GM18873 (cell line): ENCODE measurements around the gene APRT.
"Not testable (repeated sequence)": the region's sequence is repeated elsewhere in the genome, so short reads cannot be mapped to it uniquely, and the experiment has no call there.

Experiments
- ATAC-seq: cut with Tn5 transposase; IDR thresholded peaks from one replicate; pipeline ENCODE4 v1.9.1; 2021; ENCODE audit warnings: mild to moderate bottlenecking, moderate library complexity, moderate number of reproducible peaks; ENCODE audit not compliant: unreplicated experiment, low FRiP score

Gene APRT

DNA sequence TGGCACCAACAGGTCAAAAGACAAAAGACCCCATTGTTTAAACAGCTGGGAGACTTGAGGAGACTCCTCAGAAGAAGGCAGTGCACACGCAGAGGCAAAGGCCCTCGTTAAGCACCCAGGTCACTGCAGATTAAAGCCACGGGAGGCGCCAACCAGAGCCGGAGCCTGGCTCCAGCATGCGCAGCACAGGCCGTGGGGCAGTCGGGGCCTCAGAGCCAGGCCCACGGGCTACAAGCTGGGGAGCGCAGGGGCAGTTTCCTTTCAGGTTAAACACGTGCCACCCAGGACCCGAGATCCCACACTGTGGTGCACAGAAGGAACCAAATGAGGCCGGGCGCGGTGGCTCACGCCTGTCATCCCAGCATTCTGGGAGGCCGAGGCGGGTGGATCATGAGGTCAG lies 35.9 kb downstream of the APRT start:
- no peak for ATAC-seq

DNA sequence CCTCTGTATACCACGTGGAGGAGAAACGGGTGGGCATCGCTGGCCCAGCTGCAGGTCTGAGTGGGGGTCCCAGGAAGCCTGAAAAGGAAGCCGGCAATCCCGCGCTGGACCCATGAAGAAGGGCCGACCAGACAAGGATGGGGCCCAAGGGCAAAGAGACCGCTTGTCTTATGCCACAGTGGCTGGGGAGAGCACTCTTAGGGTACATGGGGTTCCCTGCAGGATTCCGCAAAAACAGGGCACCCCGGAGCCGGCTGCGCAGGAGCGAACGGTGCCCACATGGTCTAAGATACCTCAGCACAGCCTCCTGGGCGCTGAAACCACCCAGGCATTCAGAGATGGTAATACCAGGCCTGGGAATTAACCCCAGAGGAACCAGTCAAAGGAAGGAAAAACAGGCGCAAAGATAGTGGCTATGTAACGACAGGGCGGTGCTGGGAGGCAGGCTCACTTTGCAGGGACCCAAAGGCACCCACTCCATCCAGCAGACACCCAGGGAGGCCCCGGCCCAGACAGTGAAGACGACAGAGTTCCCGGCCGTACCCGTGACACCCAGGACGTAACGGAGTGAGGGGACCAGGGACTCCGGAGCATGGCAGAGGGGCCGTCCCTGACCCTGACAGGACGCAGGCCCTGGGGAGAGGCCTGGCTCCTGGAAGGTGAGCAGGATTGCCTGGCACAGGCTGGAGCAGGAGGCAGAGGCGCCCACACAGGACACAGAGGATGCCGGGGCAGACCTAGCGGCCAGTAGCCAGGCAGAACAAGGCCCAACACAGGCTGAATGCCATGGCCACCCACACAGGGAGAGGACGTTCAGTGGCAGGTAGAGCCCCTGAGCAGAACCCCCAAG lies 37.0 kb downstream of the APRT start:
- no peak for ATAC-seq

DNA sequence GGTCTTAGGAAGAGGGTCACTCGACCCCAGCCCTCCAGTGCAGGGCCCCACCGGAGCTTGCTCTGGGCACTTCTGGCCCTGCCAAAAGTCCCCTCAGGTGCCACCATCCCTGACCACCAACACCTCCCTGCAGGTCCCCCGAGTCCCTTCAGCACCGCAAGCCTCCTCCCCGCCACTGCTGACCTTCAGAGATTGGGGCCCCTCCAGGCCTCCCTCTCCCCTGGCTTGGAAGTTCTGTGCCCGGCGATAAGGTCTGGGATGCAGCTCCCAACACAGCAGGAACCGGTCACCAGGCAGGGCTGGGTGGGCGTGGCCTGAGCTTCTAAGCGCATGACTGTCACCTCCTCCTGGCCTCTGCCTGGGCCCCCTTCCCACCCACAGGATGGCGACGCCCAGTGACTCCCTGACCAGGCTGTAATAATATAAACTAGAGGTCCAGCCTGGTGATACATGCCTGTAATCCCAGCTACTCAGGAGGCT lies 37.9 kb downstream of the APRT start:
- no peak for ATAC-seq

DNA sequence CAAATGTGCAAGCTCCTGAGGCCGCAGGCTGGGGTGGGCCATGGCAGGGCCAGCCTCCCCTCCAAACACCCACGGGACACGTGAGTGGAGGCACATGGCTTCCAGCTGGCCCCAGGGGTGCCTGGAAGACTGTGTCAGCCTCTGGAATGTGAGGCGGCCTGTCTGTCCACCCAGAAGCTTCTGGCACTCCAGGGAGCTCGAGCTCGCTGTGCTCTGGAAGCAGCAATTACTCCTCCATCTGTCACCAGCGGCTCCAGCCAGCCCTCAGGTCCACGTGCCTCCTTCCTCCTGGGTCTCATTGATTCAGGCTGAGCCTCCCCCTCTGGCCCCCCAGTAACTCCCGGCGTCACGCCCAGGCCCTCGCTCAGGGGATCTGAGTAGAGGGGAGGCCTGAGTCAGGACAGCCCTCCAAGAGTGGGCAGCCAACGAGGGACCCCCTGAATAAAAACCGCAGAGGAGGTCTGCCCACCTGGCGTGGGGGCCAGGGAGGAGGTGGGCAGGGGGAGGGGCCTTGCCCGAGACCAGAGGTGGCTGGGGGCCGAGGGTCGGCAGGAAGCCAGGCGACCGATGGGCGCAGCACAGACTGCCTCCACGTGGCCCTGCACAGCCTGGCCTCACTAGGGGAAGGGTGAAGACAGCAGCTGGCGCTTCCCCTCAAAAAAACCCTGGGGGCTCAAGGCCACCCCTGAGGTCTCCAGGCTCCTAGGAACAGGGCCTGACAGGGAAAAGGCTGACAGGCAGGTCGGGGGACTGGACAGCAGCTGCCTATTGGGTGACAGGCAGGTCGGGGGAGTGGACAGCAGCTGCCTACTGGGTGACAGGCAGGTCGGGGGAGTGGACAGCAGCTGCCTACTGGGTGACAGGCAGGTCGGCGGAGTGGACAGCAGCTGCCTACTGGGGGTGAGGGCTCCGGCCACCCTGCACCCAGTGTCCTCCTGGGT lies 38.6 kb downstream of the APRT start:
- ATAC-seq = no peak

DNA sequence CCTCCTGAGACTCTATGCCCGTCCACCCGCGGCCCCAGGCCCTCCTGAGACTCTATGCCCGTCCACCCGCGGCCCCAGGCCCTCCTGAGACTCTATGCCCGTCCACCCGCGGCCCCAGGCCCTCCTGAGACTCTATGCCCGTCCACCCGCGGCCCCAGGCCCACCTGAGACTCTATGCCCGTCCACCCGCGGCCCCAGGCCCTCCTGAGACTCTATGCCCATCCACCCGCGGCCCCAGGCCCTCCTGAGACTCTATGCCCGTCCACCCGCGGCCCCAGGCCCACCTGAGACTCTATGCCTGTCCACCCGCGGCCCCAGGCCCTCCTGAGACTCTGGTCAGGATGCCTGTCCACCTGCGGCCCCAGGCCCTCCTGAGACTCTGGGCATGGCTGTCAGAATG lies 39.9 kb downstream of the APRT start:
- not testable (repeated sequence) for ATAC-seq

DNA sequence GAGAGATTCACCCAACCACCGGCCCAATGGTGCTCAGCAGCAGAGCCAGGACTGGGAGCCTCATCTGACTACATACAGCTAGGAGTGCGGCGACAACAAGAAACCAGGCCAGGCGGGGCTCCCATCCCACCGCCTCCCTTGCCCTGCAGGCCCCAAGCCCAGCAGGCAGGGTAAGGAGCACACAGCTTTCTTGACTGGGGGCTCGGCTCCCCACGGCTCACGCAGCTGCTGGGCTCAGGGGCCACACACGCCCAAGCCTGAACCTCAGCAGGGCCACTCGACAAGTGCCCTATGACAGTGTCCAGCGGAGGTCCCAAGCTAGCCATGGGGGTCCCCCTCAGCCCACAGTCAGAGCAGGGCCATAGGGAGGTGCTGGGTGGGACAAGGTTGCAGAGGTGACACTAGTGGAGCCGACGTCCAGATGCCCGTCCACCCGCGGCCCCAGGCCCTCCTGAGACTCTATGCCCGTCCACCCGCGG lies 40.4 kb downstream of the APRT start:
- no peak for ATAC-seq

DNA sequence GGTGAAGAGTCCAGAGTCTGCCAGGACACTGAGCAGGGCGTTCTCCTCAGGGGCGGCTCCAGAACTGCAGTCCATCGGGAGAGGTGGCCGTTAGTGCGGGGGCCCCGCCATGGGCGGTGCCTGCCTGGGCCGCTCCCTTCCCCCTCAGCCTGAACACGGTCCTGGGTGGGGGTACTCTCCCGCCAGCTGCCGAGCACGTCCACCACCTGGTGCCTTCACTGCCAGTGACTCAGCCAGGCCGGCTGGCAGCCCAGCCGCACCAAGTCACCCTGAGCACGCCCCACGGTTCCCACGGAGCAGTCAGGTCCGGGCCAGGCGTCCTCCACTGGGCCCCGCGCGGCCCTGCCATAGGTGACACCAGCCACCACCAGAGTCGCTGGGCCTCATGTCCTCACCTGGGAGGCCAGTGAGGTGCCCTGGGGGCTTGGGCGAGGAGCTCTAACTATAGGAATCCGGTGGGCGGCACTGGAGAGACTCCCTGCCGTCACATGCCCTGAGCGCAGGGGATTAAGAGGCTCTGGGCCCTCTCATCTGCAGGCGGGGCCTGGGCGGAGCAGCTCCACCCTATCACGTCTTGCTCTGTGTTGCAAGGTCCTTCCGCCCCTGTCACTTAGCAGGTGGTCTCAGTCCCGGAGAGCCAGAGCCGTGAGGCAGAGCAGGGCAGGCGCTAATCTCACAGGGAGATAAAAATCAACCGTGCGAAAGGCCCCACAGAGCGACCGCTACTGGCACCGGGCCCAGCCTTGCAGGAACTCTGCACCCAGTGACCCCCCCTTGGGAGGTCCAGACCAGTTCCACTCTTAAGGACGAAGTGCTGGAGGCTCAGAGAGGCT lies 41.1 kb downstream of the APRT start:
- ATAC-seq = no peak

DNA sequence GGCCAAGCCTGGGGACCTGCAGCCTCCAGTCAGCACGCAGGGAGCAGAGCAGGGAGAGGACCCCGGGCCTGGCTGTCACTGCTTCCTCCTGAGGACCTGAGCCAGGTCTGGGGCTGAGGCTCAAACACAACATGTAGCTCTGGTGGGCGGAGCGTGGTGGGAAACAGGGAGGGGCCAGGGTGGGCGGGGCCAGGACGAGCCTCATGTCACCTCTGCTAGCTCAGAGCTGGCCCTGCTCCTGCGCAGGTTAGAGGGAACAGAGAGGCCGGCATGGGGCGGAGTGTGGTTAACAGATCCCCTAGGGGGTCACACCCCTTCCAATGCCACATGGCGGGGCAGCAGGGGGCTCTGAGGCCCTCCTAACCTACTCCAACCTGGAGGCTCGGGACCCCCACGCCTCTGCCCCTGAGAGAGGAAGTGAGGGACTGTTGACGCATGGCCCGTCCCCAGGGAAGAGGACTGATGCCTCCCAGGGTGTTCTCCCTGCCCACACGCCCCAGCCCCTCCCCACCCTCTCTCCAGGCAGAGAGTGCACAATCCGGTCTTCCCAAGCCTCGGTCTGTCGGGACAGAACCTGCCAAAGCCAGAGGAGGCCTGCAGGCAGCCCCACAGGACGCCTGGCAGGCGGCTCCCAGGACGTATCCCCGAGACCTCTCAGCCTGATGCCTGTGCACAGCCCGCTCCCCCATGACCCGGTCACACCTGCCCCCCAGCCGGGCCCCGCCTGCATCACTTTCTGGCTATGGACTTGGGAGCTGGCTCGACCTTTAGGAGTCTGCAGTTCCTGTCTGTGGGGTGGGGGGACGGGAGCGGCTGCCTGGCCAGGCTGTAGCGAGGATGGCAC lies 41.9 kb downstream of the APRT start:
- ATAC-seq = no peak

DNA sequence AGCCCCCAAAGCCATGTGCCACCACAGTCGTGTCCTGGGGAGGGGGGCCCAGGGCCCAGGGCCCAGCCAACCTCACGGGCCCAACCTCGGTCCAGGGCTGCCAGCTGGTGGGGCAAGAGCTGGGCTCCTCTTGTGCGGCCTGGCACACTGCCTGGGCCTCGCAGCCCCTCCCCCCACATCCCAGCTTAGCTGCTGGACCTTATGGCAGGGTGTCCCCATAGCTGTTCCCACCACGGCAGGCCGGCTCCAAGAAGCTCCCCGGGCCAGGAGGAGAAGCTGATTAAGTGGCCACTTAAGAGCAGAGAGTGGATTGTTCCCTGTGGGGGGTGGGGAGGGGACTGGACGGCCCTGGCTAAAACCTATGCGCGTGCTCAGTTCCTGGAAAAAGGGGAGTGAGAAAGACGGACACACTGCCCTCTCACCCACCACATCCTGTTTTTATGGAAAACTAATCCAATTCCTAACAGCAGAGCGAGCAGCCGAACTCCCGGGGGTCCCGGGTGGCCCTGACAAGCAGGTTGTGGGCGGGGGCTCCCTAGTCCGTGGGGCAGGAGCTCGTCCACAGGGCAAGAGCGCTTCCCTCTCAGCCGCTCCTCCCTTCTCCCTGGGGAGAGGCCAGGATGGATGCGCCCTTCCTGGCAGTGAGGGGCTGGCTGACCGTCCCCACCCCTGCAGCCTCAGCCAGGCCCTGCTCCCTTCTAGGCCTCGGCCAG lies 43.5 kb downstream of the APRT start:
- no peak for ATAC-seq

DNA sequence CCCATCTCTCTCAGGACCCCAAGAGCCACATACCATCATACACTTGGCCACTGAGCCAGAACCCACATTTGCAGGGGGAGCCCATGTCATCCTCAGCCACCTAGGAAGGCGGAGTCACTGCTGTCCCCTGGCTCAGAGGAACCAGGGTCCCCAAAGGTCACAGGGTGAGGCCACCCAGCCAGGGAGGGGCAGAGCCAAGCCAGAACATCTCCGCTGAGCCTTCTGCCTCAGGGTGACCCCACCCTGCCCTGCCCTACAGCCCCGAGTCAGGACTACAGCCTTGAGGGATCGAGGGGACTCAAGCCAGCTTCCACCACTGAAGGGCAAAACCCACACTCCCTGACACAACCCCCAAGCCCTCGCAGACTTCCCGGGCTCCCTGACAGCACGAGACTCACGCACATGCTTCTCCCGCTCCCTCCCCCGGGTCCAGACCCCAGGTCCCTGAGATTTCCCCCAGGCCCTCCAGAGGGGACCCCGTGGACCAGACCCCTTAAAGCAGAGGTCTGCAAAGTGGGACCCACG lies 44.1 kb downstream of the APRT start:
- no peak for ATAC-seq

DNA sequence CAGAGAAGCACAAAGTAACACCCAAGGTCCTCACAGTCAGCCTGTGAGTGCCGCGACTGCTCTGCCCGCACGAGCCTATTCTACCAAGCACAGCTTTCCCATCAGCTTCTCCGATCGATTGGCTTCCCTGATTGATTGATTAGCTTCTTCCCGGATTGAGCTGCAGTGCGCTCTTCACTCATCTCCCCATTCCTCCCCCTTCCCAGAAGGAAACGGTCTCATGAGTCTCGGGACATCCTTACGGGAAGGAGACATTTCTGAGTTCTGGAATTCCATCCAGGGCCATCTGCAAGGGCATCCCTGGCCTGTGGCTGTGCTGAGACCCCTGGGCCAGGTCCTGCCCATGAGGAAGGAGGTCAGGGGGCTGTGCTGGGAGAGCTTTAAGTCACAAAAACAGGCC lies 44.8 kb downstream of the APRT start:
- no peak for ATAC-seq

DNA sequence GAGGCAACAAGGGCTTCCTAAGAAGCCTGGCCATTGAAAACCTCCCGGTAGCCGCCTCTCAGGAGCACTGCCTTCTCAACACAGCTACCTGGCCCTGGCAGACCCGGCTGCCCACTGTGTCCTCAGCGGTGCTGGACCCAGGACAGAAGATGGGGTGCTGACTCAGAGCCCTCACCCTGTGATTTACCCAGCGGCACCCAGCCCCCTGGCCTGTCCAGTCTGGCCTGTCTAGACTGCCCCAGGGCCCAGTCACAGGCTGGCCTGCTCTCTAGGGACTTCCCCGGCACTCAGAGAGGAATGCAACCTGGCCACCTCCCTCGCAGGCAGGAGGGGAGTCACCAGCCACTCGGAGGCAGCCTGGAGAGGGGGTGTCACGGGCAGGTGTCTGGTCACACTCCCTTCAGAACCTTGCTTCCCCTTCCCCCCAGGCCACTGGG lies 46.8 kb downstream of the APRT start:
- ATAC-seq = no peak

DNA sequence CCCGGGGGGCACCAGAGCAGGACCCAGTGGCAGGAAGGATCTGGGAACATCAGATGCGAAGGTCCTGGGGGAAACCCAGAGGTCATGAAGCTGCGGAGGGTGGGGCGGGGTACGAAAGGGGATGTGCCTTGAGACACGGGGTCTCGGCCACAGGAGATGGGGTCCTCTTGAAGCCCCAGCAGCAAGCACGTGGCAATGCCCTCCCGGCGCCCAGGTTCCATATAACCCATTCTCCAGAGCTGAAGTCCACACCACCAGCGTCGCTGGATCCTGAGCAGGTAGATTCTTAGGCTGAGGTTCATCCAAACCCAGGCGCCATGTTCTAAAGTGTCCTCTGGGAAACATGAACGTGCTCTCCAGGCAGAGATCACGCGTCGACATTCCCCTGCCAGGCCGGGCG lies 47.6 kb downstream of the APRT start:
- no peak for ATAC-seq

DNA sequence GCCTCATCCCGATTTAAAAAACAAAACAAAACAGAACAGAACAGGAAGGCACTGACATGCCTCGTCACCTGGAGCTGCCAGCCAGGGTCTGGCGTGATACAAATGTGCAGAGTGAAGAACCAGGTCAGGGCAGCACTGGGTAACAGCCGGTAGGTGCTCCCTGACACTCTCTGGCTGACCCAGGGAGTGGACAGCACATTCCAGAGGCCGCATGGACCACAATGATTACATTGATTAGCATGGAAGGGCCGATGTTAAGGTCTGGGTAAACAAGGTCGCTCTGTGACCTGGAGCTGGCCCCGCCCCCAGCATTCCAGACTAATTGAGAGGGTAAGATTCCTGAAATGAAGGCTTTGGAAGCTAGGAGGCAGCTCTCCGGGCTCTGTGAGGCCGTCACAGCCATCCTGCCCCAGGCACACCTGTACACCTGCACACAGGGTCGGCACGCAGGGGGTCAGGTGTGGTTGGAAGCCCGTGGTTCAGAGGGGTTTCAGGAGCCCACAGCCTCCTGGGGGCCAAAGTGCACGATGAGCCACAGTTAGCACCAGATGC lies 48.1 kb downstream of the APRT start:
- no peak for ATAC-seq

DNA sequence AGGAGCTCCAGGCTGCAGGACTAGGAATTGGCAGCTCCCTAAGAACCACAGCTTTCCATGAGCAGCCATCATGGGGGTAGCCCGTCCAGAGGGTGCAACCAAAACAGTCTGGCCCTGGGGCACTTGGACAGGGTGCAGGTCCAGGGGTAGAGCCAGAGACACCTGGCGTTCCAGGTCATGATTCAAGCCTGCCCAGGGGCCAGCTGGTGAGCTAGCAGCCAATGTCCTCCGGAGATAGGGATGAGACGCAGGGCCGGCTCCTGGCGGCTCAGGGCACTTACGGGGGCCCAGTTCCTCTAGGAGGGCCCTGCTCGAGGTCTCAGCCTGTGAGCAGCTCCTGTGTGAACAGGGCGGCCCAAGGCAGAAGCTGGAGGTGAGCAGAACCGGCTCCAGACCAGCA lies 48.8 kb downstream of the APRT start:
- no peak for ATAC-seq

DNA sequence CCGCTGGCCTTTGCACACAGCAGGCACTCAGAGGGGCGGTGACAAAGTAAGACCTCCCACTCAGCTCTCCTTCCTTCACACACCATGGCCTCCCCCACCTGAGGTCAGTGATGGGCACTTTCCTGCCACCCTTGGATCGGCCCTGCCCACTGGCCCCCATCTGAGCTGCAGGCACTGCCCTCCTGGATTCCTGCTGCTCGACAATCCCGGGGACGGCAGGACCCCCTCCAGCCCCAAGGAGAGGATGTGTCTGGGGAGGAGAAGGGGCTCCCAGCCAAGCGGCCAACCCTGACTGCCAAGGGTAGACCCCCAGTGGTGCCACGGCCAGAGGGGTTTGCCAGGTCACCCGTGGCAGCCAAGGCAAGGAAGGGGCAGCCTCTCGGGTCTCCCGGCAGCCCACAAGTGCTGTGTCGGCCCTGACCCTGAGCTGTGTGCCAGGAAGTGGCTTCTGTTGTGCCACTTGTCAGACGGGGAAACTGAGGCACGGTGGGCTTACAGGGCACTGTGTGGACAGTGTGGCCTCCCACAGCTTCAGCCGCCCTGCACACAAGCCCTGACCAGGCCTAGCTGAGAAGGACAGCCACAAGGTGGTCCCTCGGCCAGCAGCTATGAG lies 49.4 kb downstream of the APRT start:
- ATAC-seq = no peak

DNA sequence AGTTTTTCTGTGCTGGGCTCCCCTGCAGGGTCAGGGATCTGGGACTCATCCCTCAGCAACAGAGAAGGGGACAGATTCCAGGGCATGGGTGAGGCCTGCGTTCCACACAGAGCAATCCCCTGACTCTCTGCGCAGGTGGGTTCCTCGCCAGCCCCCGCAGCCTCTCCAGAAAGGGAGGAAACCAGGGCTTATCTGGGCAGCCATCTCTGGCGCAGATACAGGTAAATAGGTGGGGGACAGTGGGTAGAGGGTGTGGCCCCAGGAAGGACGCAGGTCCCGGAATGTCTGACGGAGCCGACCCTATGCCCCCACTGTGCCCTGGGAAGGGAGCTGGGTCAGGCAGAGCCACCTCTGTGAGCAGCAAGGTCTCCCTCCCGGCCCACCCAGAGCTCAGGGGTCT lies 49.9 kb downstream of the APRT start:
- no peak for ATAC-seq

DNA sequence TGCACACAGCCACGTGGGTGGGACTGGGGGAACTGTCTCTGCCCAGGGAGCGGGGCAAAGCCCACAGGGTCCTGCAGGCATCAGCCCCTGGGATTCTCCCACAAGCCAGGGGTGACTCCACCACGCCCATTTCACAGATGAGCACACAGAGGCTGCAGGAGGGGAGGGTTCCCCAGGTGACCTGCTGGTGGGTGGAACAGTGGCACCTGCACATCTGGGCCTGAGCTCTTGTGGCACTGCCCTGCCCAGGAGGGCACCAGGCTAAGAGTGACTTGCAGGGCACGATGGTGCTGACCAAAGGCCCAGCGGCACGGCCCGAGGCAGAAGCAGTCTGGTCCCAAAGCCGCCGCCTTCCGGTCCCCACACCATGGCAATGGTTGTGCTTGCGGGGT lies 50.6 kb downstream of the APRT start:
- no peak for ATAC-seq
